ENCODE measurements around the gene FAM168A. TPM values are rescaled to one million over a fixed set of nuclear protein-coding genes. Genes with fewer than 3 reads are reported as not detected.

The FAM168A gene
- total and polyA plus RNA-seq, 10 of the 15 experiments (the other 5 are each of a cell fraction or from before 2014, with no cell fraction given) = 1.7 to 20.0 (median 10.0) TPM

DNA sequence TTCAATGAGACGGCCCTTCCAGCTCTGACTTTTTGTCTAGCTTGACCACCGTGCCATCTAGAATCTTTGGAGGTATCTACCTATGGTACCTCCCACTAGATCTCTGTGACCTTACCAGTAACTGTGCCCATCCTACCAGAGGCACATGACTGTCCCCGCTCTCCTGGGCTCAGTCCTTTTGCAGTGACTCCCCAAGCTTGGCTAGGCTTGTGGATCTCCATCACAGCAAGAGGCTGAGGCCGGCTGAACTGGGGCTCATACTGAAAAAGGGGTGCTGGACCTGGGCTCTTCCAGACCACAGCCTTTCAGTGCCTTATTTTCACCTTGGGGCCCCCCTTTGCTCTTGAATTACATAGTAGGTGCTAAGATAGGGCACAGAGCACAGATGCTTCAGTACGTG, 194.4 kb downstream of the FAM168A start (continued):
- TF ChIP-seq IKZF1 (conservative IDR thresholded peaks at IDR 0.05) = no peak
- TF ChIP-seq FOXM1 (IDR thresholded peaks at IDR 0.05; ENCODE audit: low read depth, low read length) = no peak
- no peak for TF ChIP-seq RAD21 (IDR thresholded peaks at IDR 0.05; ENCODE audit: insufficient read depth, low read depth, low read length)
- TF ChIP-seq PAX5 (IDR thresholded peaks at IDR 0.05; ENCODE audit: borderline replicate concordance, low read depth, low read length) = no peak
- TF ChIP-seq MYC (IDR thresholded peaks at IDR 0.05; ENCODE audit: insufficient read depth, insufficient read length, insufficient replicate concordance, low read length, severe bottlenecking) = no peak
- TF ChIP-seq MTA3 (IDR thresholded peaks at IDR 0.05; ENCODE audit: borderline replicate concordance, low read length) = no peak
- no peak for TF ChIP-seq SMARCA5 (IDR thresholded peaks at IDR 0.05)
- TF ChIP-seq, protein P1, sequence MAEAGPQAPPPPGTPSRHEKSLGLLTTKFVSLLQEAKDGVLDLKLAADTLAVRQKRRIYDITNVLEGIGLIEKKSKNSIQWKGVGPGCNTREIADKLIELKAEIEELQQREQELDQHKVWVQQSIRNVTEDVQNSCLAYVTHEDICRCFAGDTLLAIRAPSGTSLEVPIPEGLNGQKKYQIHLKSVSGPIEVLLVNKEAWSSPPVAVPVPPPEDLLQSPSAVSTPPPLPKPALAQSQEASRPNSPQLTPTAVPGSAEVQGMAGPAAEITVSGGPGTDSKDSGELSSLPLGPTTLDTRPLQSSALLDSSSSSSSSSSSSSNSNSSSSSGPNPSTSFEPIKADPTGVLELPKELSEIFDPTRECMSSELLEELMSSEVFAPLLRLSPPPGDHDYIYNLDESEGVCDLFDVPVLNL (IDR thresholded peaks at IDR 0.05; ENCODE audit: low read depth, low read length) = no peak
- TF ChIP-seq ATF7 (IDR thresholded peaks at IDR 0.05; ENCODE audit: low read depth) = no peak

DNA sequence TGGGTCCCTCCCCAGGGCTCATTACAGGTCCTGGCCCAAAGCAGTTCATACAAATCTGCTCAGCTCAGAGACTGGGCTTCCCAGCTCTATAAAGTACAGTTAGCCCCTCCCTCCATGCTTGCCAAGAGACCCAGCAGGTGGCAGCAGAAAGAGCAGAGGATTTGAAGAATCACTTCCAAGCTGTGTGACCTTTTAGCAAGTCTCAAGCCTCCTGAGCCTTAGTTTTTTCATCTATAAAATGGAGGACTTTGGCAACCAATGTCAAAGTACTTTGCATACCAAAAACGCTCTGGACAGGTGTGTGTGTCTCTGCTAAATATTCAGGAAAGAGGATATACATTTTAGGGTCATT, 195.1 kb downstream of the FAM168A start:
- intact Hi-C loops (cut with micrococcal nuclease; ENCODE audit: unreplicated experiment) (loop anchor here (1.0 kb wide), 1 partner anchor 258 kb away; no protein-coding TSS in a partner anchor), in situ Hi-C loops (cut with MboI) (loop anchor here (5.0 kb wide), 1 partner anchor 259 kb away; no protein-coding TSS in a partner anchor)
- ATAC-seq (peak; percentile 70), DNase-seq (ENCODE audit: low read depth, low spot score) (no peak), FAIRE-seq (peak; percentile 54)
- no peaks in the 10 kb centered on the region for H3K4me1 ChIP-seq (ENCODE audit: control insufficient read depth, insufficient read depth, low read length)
- ChIA-PET CTCF (interaction anchor here (0.7 to 25.6 kb wide), 8 partner anchors 9 to 258 kb away, joined by 3 to 400 read pairs (median 5); no protein-coding TSS in a partner anchor), POLR2A (interaction anchor here (0.5 kb wide), 1 partner anchor 14 kb away, joined by 6 read pairs; no protein-coding TSS in a partner anchor), SMC1A (ENCODE audit: uncharacterized antibody, unreplicated experiment) (interaction anchor here (0.7 to 3.9 kb wide), 9 partner anchors 9 to 305 kb away, joined by 3 to 31 read pairs (median 4); no protein-coding TSS in a partner anchor), RAD21 (ENCODE audit: unreplicated experiment) (interaction anchor here (1.2 to 3.3 kb wide), 4 partner anchors 16 to 258 kb away, joined by 3 to 18 read pairs (median 8); no protein-coding TSS in a partner anchor)
- TF ChIP-seq ETV6 (conservative IDR thresholded peaks at IDR 0.05 in 1 of 2, IDR thresholded peaks at IDR 0.05 in 1 of 2; ENCODE audit: borderline replicate concordance in 1 of 2, low read depth in 1 of 2) = no peak
- peak; percentile 52 for TF ChIP-seq RAD21 (IDR thresholded peaks at IDR 0.05; ENCODE audit: insufficient read depth, low read depth, low read length)
- TF ChIP-seq, protein P2, sequence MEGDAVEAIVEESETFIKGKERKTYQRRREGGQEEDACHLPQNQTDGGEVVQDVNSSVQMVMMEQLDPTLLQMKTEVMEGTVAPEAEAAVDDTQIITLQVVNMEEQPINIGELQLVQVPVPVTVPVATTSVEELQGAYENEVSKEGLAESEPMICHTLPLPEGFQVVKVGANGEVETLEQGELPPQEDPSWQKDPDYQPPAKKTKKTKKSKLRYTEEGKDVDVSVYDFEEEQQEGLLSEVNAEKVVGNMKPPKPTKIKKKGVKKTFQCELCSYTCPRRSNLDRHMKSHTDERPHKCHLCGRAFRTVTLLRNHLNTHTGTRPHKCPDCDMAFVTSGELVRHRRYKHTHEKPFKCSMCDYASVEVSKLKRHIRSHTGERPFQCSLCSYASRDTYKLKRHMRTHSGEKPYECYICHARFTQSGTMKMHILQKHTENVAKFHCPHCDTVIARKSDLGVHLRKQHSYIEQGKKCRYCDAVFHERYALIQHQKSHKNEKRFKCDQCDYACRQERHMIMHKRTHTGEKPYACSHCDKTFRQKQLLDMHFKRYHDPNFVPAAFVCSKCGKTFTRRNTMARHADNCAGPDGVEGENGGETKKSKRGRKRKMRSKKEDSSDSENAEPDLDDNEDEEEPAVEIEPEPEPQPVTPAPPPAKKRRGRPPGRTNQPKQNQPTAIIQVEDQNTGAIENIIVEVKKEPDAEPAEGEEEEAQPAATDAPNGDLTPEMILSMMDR (IDR thresholded peaks at IDR 0.05 in 2 of 3, conservative IDR thresholded peaks at IDR 0.05 in 1 of 3; ENCODE audit: control insufficient read depth in 2 of 3, extremely low read depth in 1 of 3, insufficient read depth in 1 of 3, low read depth in 3 of 3, low read length in 3 of 3) = peak; percentile 28 to 43 (median 42); a peak in 4 of 6 replicates
- no peak for TF ChIP-seq EED (IDR thresholded peaks at IDR 0.05; ENCODE audit: low read depth)
- TF ChIP-seq SMC3 (IDR thresholded peaks at IDR 0.05; ENCODE audit: borderline replicate concordance, low read length) = peak; percentile 47; the same call in 1 of the 2 replicates
- TF ChIP-seq SREBF2 (IDR thresholded peaks at IDR 0.05; ENCODE audit: low read length) = no peak
- no peaks in the 10 kb centered on the region for H3K79me2 ChIP-seq (ENCODE audit: control insufficient read depth, insufficient read depth, low read length)
- H4K20me1 ChIP-seq (ENCODE audit: control insufficient read depth, insufficient read depth) = no peaks in the 10 kb centered on the region
- H3K9me3 ChIP-seq (replicated peaks; ENCODE audit: control insufficient read depth, insufficient read depth, low read length) = no peaks in the 10 kb centered on the region
- no peak overlapping the region for H3K4me3 ChIP-seq
- no peak overlapping the region for H3K27ac ChIP-seq (ENCODE audit: control insufficient read depth, insufficient read depth)
- no peak overlapping the region for H3K9ac ChIP-seq (ENCODE audit: control insufficient read depth, insufficient read depth, low read length)
- 0% methylated on average over 1 of the region's 1 CpG for WGBS (ENCODE audit: insufficient coverage, insufficient replicate concordance, low lambda C conversion rate, missing lambda C conversion rate)
- H3K27me3 ChIP-seq (replicated peaks in 1 of 2; ENCODE audit: control insufficient read depth in 2 of 2, insufficient read depth in 2 of 2, low read length in 1 of 2) = no peaks in the 10 kb centered on the region
- H2AFZ ChIP-seq (ENCODE audit: control insufficient read depth, low read depth, low read length) = no peak overlapping the region
- H3K36me3 ChIP-seq (ENCODE audit: control insufficient read depth in 2 of 2, insufficient read depth in 2 of 2, low read length in 1 of 2) = peaks cover 8 to 21% of the 10 kb centered on the region in 2 experiments
- H3K4me2 ChIP-seq (ENCODE audit: control insufficient read depth, insufficient read depth) = no peak overlapping the region
- no TSS peak for BruUV-seq (replicated peaks)
